Neural cell (in vitro differentiated cells): ENCODE results near the gene COPS6. TPM values are rescaled to one million over a fixed set of nuclear protein-coding genes. Genes with fewer than 3 reads are reported as not detected.

Experiments used
- H2AFZ ChIP-seq: fragments of 200-600, 300-800 bp; sonication (generic), shearing (Covaris generic); 2 replicates; pipeline ENCODE4 v1.6.0; 2014; ENCODE audit warnings: low read depth, mild to moderate bottlenecking, antibody characterized with exemption, low read length, moderate library complexity
- H3F3A ChIP-seq: fragments of 200-600 bp; shearing (Covaris generic); 2 replicates; pipeline ENCODE4 v1.6.1; 2016; ENCODE audit warnings: mild to moderate bottlenecking, moderate library complexity, mixed read lengths, antibody characterized with exemption, low read length; ENCODE audit not compliant: insufficient read depth, poor library complexity, severe bottlenecking
- H3K27ac ChIP-seq: fragments of 200-600, 300-800 bp; sonication (generic), shearing (Covaris generic); 2 replicates; pipeline ENCODE4 v1.5.1; 2014; ENCODE audit warnings: mild to moderate bottlenecking, low read length, moderate library complexity
- H3K27me3 ChIP-seq: fragments of 300-800, 200-600 bp; sonication (generic), shearing (Covaris generic); 2 replicates; pipeline ENCODE4 v1.6.0; 2014; ENCODE audit warnings: mild to moderate bottlenecking, low read depth, low read length, moderate library complexity; ENCODE audit not compliant: insufficient read depth
- H3K36me3 ChIP-seq: fragments of 300-800, 200-600 bp; sonication (generic), shearing (Covaris generic); 2 replicates; pipeline ENCODE4 v1.5.1; 2014; ENCODE audit warnings: mild to moderate bottlenecking, antibody characterized with exemption, low read length, moderate library complexity; ENCODE audit not compliant: insufficient read depth
- H3K4me2 ChIP-seq: fragments of 300-800, 200-600 bp; sonication (generic), shearing (Covaris generic); 2 replicates; pipeline ENCODE4 v1.6.0; 2014; ENCODE audit warnings: mild to moderate bottlenecking, low read length
- H3K4me3 ChIP-seq: fragments of 300-800, 200-600 bp; sonication (generic), shearing (Covaris generic); 2 replicates; pipeline ENCODE4 v1.5.1; 2014; ENCODE audit warnings: mild to moderate bottlenecking, low read length, moderate library complexity
- H3K79me2 ChIP-seq: fragments of 200-600 bp; shearing (Covaris generic); replicated peaks from 2 replicates; pipeline ENCODE4 v1.6.0; 2014; ENCODE audit warnings: mild to moderate bottlenecking, low read length, moderate library complexity; ENCODE audit not compliant: insufficient read depth
- H3K9ac ChIP-seq: fragments of 300-800, 200-600 bp; sonication (generic), shearing (Covaris generic); 2 replicates; pipeline ENCODE4 v1.6.1; 2016; ENCODE audit warnings: mild to moderate bottlenecking, low read length, mixed read lengths
- H3K9me2 ChIP-seq: fragments of 200-600 bp; shearing (Covaris generic); 2 replicates; pipeline ENCODE4 v1.6.1; 2016; ENCODE audit warnings: mild to moderate bottlenecking, low read length, mixed read lengths; ENCODE audit not compliant: insufficient read depth
- H3K9me3 ChIP-seq: fragments of 200-600, 300-800 bp; sonication (generic), shearing (Covaris generic); 2 replicates; pipeline ENCODE4 v1.6.1; 2016; ENCODE audit warnings: mild to moderate bottlenecking, mixed run types, low read length, moderate library complexity, mixed read lengths
- H4K20me1 ChIP-seq: fragments of 200-600 bp; shearing (Covaris generic); 2 replicates; pipeline ENCODE4 v1.6.1; 2016; ENCODE audit warnings: mild to moderate bottlenecking, mixed run types; ENCODE audit not compliant: insufficient read depth
- CTCF ChIP-seq: fragments of 450-650 bp; IDR thresholded peaks from 2 replicates; pipeline ENCODE4 v1.5.1; 2014; ENCODE audit warnings: antibody characterized with exemption, mild to moderate bottlenecking, moderate library complexity; ENCODE audit not compliant: poor library complexity, severe bottlenecking
- EP300 ChIP-seq: fragments of 450-650 bp; conservative IDR thresholded peaks from 2 replicates; pipeline ENCODE4 v1.6.1; 2014; ENCODE audit warnings: antibody characterized with exemption, mild to moderate bottlenecking, moderate library complexity; ENCODE audit not compliant: poor library complexity, severe bottlenecking
- EZH2 ChIP-seq: fragments of 200-600, 300-800 bp; shearing (Covaris generic), sonication (generic); IDR thresholded peaks from 2 replicates; pipeline ENCODE4 v1.6.1; 2014; ENCODE audit warnings: antibody characterized with exemption, low read length, borderline replicate concordance, mild to moderate bottlenecking; ENCODE audit not compliant: insufficient read depth, poor library complexity, severe bottlenecking
- MXI1 ChIP-seq: fragments of 450-650 bp; conservative IDR thresholded peaks from 2 replicates; pipeline ENCODE4 v1.6.1; 2014; ENCODE audit warnings: antibody characterized with exemption, mild to moderate bottlenecking; ENCODE audit not compliant: poor library complexity, severe bottlenecking
- POLR2AphosphoS5 ChIP-seq: IDR thresholded peaks from 2 replicates; pipeline ENCODE4 v1.6.1; 2012
- RAD21 ChIP-seq: fragments of 450-650 bp; conservative IDR thresholded peaks from 2 replicates; pipeline ENCODE4 v1.6.1; 2014; ENCODE audit warnings: antibody characterized with exemption, mild to moderate bottlenecking, moderate library complexity
- REST ChIP-seq: IDR thresholded peaks from 2 replicates; pipeline ENCODE4 v1.6.1; 2012; ENCODE audit warnings: borderline replicate concordance
- SMC3 ChIP-seq: fragments of 450-650 bp; conservative IDR thresholded peaks from 2 replicates; pipeline ENCODE4 v1.6.1; 2014; ENCODE audit warnings: antibody characterized with exemption, mild to moderate bottlenecking, moderate library complexity; ENCODE audit not compliant: poor library complexity
- TAF1 ChIP-seq: IDR thresholded peaks from 2 replicates; pipeline ENCODE4 v1.6.1; 2012; ENCODE audit warnings: low read depth
- polyA plus RNA-seq: library from polyadenylated mRNA; depleted of rRNA; stranded (reverse); fragments of >200 nt; gene quantifications from 2 replicates; pipeline ENCODE4 v1.2.3, GENCODE V29; 2014

The COPS6 gene
- polyA plus RNA-seq, 1 donor from 2014 or later, result 57.1 TPM

GRCh38 chr7:100101016-100101862 is 12.5 kb downstream of the COPS6 start, which contains the start of the genes AP4M1 and MCM7:
AP4M1 (plus strand) TSS chr7:100101643; CDS start chr7:100101715, 72 bp downstream.
MCM7 (minus strand) TSS chr7:100101397; CDS start chr7:100101294, 103 bp downstream.
- H3K9me3 ChIP-seq, result no peaks in the 10 kb centered on the region
- no peaks in the 10 kb centered on the region for H4K20me1 ChIP-seq
- peak within 1 kb of the TSS; percentile 78 for H3K4me3 ChIP-seq
- H3K27me3 ChIP-seq, result no peaks in the 10 kb centered on the region
- peaks cover 26% of the 10 kb centered on the region for H3K79me2 ChIP-seq
- peak within 1 kb of the TSS; percentile 95 for H3K27ac ChIP-seq
- peaks cover 8% of the 10 kb centered on the region for H3K36me3 ChIP-seq
- H3K9ac ChIP-seq, result peak within 1 kb of the TSS; percentile 93
- H3K4me2 ChIP-seq, result peak within 1 kb of the TSS; percentile 81
- H2AFZ ChIP-seq, result peak within 1 kb of the TSS; percentile 65
- H3F3A ChIP-seq, result no peaks in the 10 kb centered on the region
- H3K9me2 ChIP-seq, result no peaks in the 10 kb centered on the region
- TF ChIP-seq POLR2AphosphoS5 (no peak), RAD21 (no peak), EZH2 (no peak), REST (peak; percentile 22), SMC3 (no peak), EP300 (no peak), MXI1 (peak; percentile 88), TAF1 (no peak), CTCF (no peak)

GRCh38 chr7:100102950-100103840 is 14.4 kb downstream of the COPS6 start:
- H3K9me2 ChIP-seq, result no peaks in the 10 kb centered on the region
- peaks cover 8% of the 10 kb centered on the region for H3K36me3 ChIP-seq
- no peaks in the 10 kb centered on the region for H4K20me1 ChIP-seq
- H3F3A ChIP-seq, result no peaks in the 10 kb centered on the region
- H3K27me3 ChIP-seq, result no peaks in the 10 kb centered on the region
- H3K4me3 ChIP-seq, result peak overlapping the region; percentile 78
- peaks cover 22% of the 10 kb centered on the region for H3K79me2 ChIP-seq
- no peak overlapping the region for H2AFZ ChIP-seq
- peak overlapping the region; percentile 93 for H3K9ac ChIP-seq
- H3K27ac ChIP-seq, result no peak overlapping the region
- no peaks in the 10 kb centered on the region for H3K9me3 ChIP-seq
- no peak for TF ChIP-seq POLR2AphosphoS5
- no peak for TF ChIP-seq REST
- TF ChIP-seq EP300, result no peak
- no peak for TF ChIP-seq MXI1
- TF ChIP-seq EZH2, result no peak
- TF ChIP-seq SMC3, result no peak
- no peak for TF ChIP-seq RAD21
- TF ChIP-seq CTCF, result no peak
- no peak for TF ChIP-seq TAF1
- H3K4me2 ChIP-seq, result no peak overlapping the region
